Measurements from ENCODE around the gene DMBT1. TPM values are rescaled to one million over a fixed set of nuclear protein-coding genes. Genes with fewer than 3 reads are reported as not detected.

Gene DMBT1
- total and polyA plus RNA-seq, 10 of the 15 experiments (the other 5 are each of a cell fraction or from before 2014, with no cell fraction given): under 0.01 to 0.13 (median 0.03) TPM; not detected in 5

GRCh38 chr10:122564980-122565379, 4.4 kb downstream of the DMBT1 start:
- Histone ChIP-seq H3K4me3 (no peak overlapping the region), H3K9me3 (replicated peaks; ENCODE audit: control insufficient read depth, insufficient read depth, low read length) (no peaks in the 10 kb centered on the region), H3K79me2 (ENCODE audit: control insufficient read depth, insufficient read depth, low read length) (no peaks in the 10 kb centered on the region), H3K36me3 (ENCODE audit: control insufficient read depth in 2 of 2, insufficient read depth in 2 of 2, low read length in 1 of 2) (no peaks in the 10 kb centered on the region), H3K4me1 (ENCODE audit: control insufficient read depth, insufficient read depth, low read length) (no peaks in the 10 kb centered on the region), H2AFZ (ENCODE audit: control insufficient read depth, low read depth, low read length) (no peak overlapping the region), H3K4me2 (ENCODE audit: control insufficient read depth, insufficient read depth) (no peak overlapping the region), H4K20me1 (ENCODE audit: control insufficient read depth, insufficient read depth) (no peaks in the 10 kb centered on the region; the same call in 1 of the 2 replicates), H3K9ac (ENCODE audit: control insufficient read depth, insufficient read depth, low read length) (no peak overlapping the region), H3K27ac (ENCODE audit: control insufficient read depth, insufficient read depth) (no peak overlapping the region), H3K27me3 (replicated peaks in 1 of 2; ENCODE audit: control insufficient read depth in 2 of 2, insufficient read depth in 2 of 2, low read length in 1 of 2) (no peaks in the 10 kb centered on the region; a peak in 2 of 4 replicates)
- no TSS peak for BruUV-seq (replicated peaks)
- ATAC-seq (no peak), DNase-seq (ENCODE audit: low read depth, low spot score) (no peak), FAIRE-seq (no peak)
- TF ChIP-seq MEF2B (IDR thresholded peaks at IDR 0.05; ENCODE audit: partially characterized antibody, poor library complexity, severe bottlenecking) (no peak), BMI1 (IDR thresholded peaks at IDR 0.05; ENCODE audit: borderline replicate concordance) (no peak), SMAD5 (IDR thresholded peaks at IDR 0.05; ENCODE audit: low read depth) (no peak), SMC3 (IDR thresholded peaks at IDR 0.05; ENCODE audit: borderline replicate concordance, low read length) (no peak), CHD2 (IDR thresholded peaks at IDR 0.05; ENCODE audit: borderline replicate concordance, low read depth, low read length) (no peak), ZBTB11 (CRISPR knock-in tag; IDR thresholded peaks at IDR 0.05) (no peak), BRCA1 (IDR thresholded peaks at IDR 0.05; ENCODE audit: low read depth, low read length) (no peak), SMAD1 (IDR thresholded peaks at IDR 0.05; ENCODE audit: low read depth, partially characterized antibody) (no peak), CBX3 (IDR thresholded peaks at IDR 0.05; ENCODE audit: borderline replicate concordance, low read depth) (no peak), EGR1 (IDR thresholded peaks at IDR 0.05; ENCODE audit: borderline replicate concordance in 1 of 2, low read depth in 2 of 2, low read length in 2 of 2) (no peak)
- ChIA-PET SMC1A (ENCODE audit: uncharacterized antibody, unreplicated experiment) (interaction anchor here (0.8 to 1.7 kb wide), 8 partner anchors 12 to 281 kb away, joined by 3 to 8 read pairs (median 3); no protein-coding TSS in a partner anchor), POLR2A (no interaction called here), RAD21 (ENCODE audit: unreplicated experiment) (interaction anchor here (0.9 to 2.1 kb wide), 4 partner anchors 130 to 266 kb away, joined by 3 to 11 read pairs (median 8); no protein-coding TSS in a partner anchor), CTCF (interaction anchor here (0.6 to 3.6 kb wide), 19 partner anchors 9 to 649 kb away, joined by 3 to 31 read pairs (median 3); no protein-coding TSS in a partner anchor)
- in situ Hi-C loops (cut with MboI): loop anchor here (5.0 kb wide), 1 partner anchor 268 kb away; no protein-coding TSS in a partner anchor
- intact Hi-C loops (cut with micrococcal nuclease; ENCODE audit: unreplicated experiment): loop anchor here (1.0 to 10.0 kb wide), 3 partner anchors 130 to 223 kb away; no protein-coding TSS in a partner anchor

Measured in GM12878 (cell line).